H1 (cell line): ENCODE measurements around the gene SYNJ2. TPM values are rescaled to one million over a fixed set of nuclear protein-coding genes. Genes with fewer than 3 reads are reported as not detected.

Experiments
- CTCF ChIA-PET: fragments of 300-600 bp; sonication (Branson Sonifier 250); formaldehyde crosslinking; loops from one replicate; lab custom pipeline; 2021; ENCODE audit not compliant: partially characterized antibody; lab: Charles Lee
- POLR2A ChIA-PET: fragments of 300-600 bp; sonication (Branson Sonifier 250); formaldehyde crosslinking; loops from one replicate; lab custom pipeline; 2021; ENCODE audit warnings: inconsistent platforms; ENCODE audit not compliant: partially characterized antibody; lab: Charles Lee
- DNase-seq, 2 experiments: peaks; one replicate each; pipeline versions ENCODE4 v3.0.0 to v3.0.0-alpha.2; 2010 to 2022; ENCODE audit warnings: low spot score in 2 of 2, low read depth in 1 of 2, mixed read lengths in 1 of 2
- FAIRE-seq: peaks from 2 replicates; lab custom pipeline; 2011; peaks lifted over from hg19 to GRCh38; lab: Jason Lieb, UNC
- H2AFZ ChIP-seq: 2 replicates; pipeline ENCODE4 v1.8.1; 2012; ENCODE audit warnings: low read length, inconsistent platforms
- H2AK5ac ChIP-seq: 2 replicates; pipeline ENCODE4 v1.6.1; 2013; ENCODE audit warnings: low read depth, low read length
- H2BK120ac ChIP-seq: replicated peaks from 2 replicates; pipeline ENCODE3; 2013; ENCODE audit warnings: low read depth, low read length, inconsistent platforms
- H2BK12ac ChIP-seq: 2 replicates; pipeline ENCODE4 v1.6.1; 2013; ENCODE audit warnings: low read depth, low read length
- H2BK15ac ChIP-seq: 2 replicates; pipeline ENCODE4 v1.6.1; 2013; ENCODE audit warnings: low read length
- H2BK20ac ChIP-seq: 2 replicates; pipeline ENCODE4 v1.6.1; 2013; ENCODE audit warnings: low read length
- H2BK5ac ChIP-seq: 2 replicates; pipeline ENCODE4 v1.6.1; 2013; ENCODE audit warnings: low read depth, low read length
- H3K14ac ChIP-seq: 2 replicates; pipeline ENCODE4 v1.6.1; 2013; ENCODE audit warnings: inconsistent platforms; ENCODE audit not compliant: insufficient read length
- H3K18ac ChIP-seq: 2 replicates; pipeline ENCODE4 v1.6.1; 2013; ENCODE audit warnings: low read length; ENCODE audit errors: extremely low read depth
- H3K23ac ChIP-seq: 2 replicates; pipeline ENCODE4 v1.6.1; 2013; ENCODE audit warnings: inconsistent platforms; ENCODE audit not compliant: insufficient read length
- H3K23me2 ChIP-seq: 2 replicates; pipeline ENCODE4 v1.6.1; 2013; ENCODE audit warnings: low read depth, low read length
- H3K27ac ChIP-seq: 2 replicates; pipeline ENCODE4 v1.6.1; 2011; ENCODE audit warnings: low read depth, low read length, inconsistent platforms
- H3K27me3 ChIP-seq, 4 experiments: replicated peaks in 1 of 4; 1 replicate in 1 of 4; 2 replicates in 3 of 4; pipeline versions ENCODE4 v1.6.1 to v1.8.1; 2011 to 2013; ENCODE audit warnings: low read length in 3 of 4, mild to moderate bottlenecking in 3 of 4, inconsistent platforms in 2 of 4, mixed read lengths in 2 of 4, moderate library complexity in 1 of 4; ENCODE audit not compliant: control insufficient read depth in 3 of 4, insufficient read depth in 3 of 4; ENCODE audit errors: extremely low read depth in 1 of 4
- H3K36me3 ChIP-seq, 4 experiments: 2 replicates each; pipeline versions ENCODE4 v1.6.1 to v1.8.1; 2011 to 2013; ENCODE audit warnings: mild to moderate bottlenecking in 4 of 4, low read length in 3 of 4, moderate library complexity in 2 of 4, control low read depth in 1 of 4, inconsistent platforms in 1 of 4; ENCODE audit not compliant: insufficient read depth in 4 of 4, control insufficient read depth in 2 of 4
- H3K4ac ChIP-seq: replicated peaks from 2 replicates; pipeline ENCODE3; 2013; ENCODE audit warnings: low read length, low read depth, mixed read lengths, inconsistent platforms; ENCODE audit not compliant: insufficient read length
- H3K4me1 ChIP-seq, 4 experiments: replicated peaks in 1 of 4; 1 replicate in 1 of 4; 2 replicates in 3 of 4; pipeline versions ENCODE4 v1.6.1 to v1.8.1; 2011 to 2013; ENCODE audit warnings: low read length in 3 of 4, inconsistent platforms in 2 of 4, mixed read lengths in 1 of 4; ENCODE audit not compliant: insufficient read depth in 4 of 4, control insufficient read depth in 3 of 4
- H3K4me2 ChIP-seq, 2 experiments: 2 replicates each; pipeline versions ENCODE4 v1.6.1 to v1.8.1; 2011 to 2013; ENCODE audit warnings: low read depth in 2 of 2, low read length in 2 of 2, control low read depth in 1 of 2, inconsistent platforms in 1 of 2, mild to moderate bottlenecking in 1 of 2; ENCODE audit not compliant: insufficient read depth in 1 of 2
- H3K4me3 ChIP-seq, 4 experiments: fragments of 200-600, 300-600 bp in 1 of 4; sonication (generic), shearing (Covaris generic), sonication (Bioruptor Twin) in 1 of 4; 2 replicates each; pipeline versions ENCODE4 v1.5.1 to v1.8.1; 2011 to 2016; ENCODE audit warnings: low read length in 4 of 4, low read depth in 3 of 4, control low read depth in 2 of 4, inconsistent platforms in 2 of 4, mild to moderate bottlenecking in 2 of 4, mixed read lengths in 1 of 4, moderate library complexity in 1 of 4; ENCODE audit not compliant: insufficient read depth in 2 of 4; ENCODE audit errors: extremely low read depth in 1 of 4
- H3K56ac ChIP-seq: replicated peaks from 2 replicates; pipeline ENCODE3; 2013; ENCODE audit warnings: low read depth, mild to moderate bottlenecking, mixed read lengths, low read length, inconsistent platforms; ENCODE audit not compliant: insufficient read length
- H3K79me1 ChIP-seq: 2 replicates; pipeline ENCODE4 v1.6.1; 2013; ENCODE audit warnings: low read depth, low read length, control low read depth
- H3K79me2 ChIP-seq, 2 experiments: 2 replicates each; pipeline versions ENCODE4 v1.6.1 to v1.8.1; 2012 to 2013; ENCODE audit warnings: low read length in 2 of 2, mild to moderate bottlenecking in 2 of 2, inconsistent platforms in 1 of 2; ENCODE audit not compliant: insufficient read depth in 2 of 2, control insufficient read depth in 1 of 2
- H3K9ac ChIP-seq, 4 experiments: replicated peaks in 1 of 4; 1 replicate in 1 of 4; 2 replicates in 3 of 4; pipeline versions ENCODE4 v1.6.1 to v1.8.1; 2011 to 2013; ENCODE audit warnings: low read depth in 3 of 4, low read length in 3 of 4, control low read depth in 2 of 4, mild to moderate bottlenecking in 2 of 4, moderate library complexity in 2 of 4, inconsistent platforms in 1 of 4; ENCODE audit errors: extremely low read depth in 1 of 4
- H3K9me3 ChIP-seq, 2 experiments: 2 replicates each; pipeline versions ENCODE4 v1.6.1 to v1.8.1; 2012 to 2013; ENCODE audit warnings: mild to moderate bottlenecking in 2 of 2, moderate library complexity in 2 of 2, control low read depth in 1 of 2, inconsistent platforms in 1 of 2, low read depth in 1 of 2, low read length in 1 of 2, mixed read lengths in 1 of 2; ENCODE audit not compliant: insufficient read depth in 2 of 2
- H4K20me1 ChIP-seq, 2 experiments: replicated peaks in 1 of 2; 2 replicates each; pipeline versions ENCODE3 to v1.8.1; 2011 to 2013; ENCODE audit warnings: inconsistent platforms in 2 of 2, low read length in 2 of 2, mild to moderate bottlenecking in 1 of 2; ENCODE audit not compliant: insufficient read depth in 2 of 2, control insufficient read depth in 1 of 2
- H4K5ac ChIP-seq: 2 replicates; pipeline ENCODE4 v1.6.1; 2013; ENCODE audit warnings: low read length, low read depth, mixed read lengths, inconsistent platforms; ENCODE audit not compliant: insufficient read length
- H4K8ac ChIP-seq: 2 replicates; pipeline ENCODE4 v1.8.0; 2013; ENCODE audit warnings: mild to moderate bottlenecking, moderate library complexity, low read length, inconsistent platforms; ENCODE audit not compliant: insufficient read depth; ENCODE audit errors: extremely low read depth
- H4K91ac ChIP-seq: replicated peaks from 2 replicates; pipeline ENCODE3; 2013; ENCODE audit warnings: low read length, mixed read lengths, inconsistent platforms; ENCODE audit not compliant: insufficient read length
- BCL11A ChIP-seq, 2 experiments: IDR thresholded peaks; one replicate each; pipeline ENCODE4 v1.6.1; 2011; ENCODE audit warnings: low read depth in 2 of 2, low read length in 2 of 2, mild to moderate bottlenecking in 2 of 2
- BRCA1 ChIP-seq: IDR thresholded peaks from 2 replicates; pipeline ENCODE4 v1.6.1; 2012; ENCODE audit warnings: low read depth, low read length, improper control_type of control experiment
- CEBPB ChIP-seq: IDR thresholded peaks from 2 replicates; pipeline ENCODE4 v1.6.1; 2012; ENCODE audit warnings: low read depth, low read length
- EZH2 ChIP-seq: fragments of 200-600 bp; sonication (generic); IDR thresholded peaks from 2 replicates; pipeline ENCODE4 v1.7.1; 2012; ENCODE audit warnings: low read depth, mild to moderate bottlenecking, moderate library complexity, low read length, inconsistent platforms; ENCODE audit not compliant: severe bottlenecking
- KDM5A ChIP-seq: fragments of 200-600 bp; IDR thresholded peaks from 2 replicates; pipeline ENCODE4 v1.7.1; 2012; ENCODE audit warnings: mild to moderate bottlenecking, low read length, inconsistent platforms, mixed read lengths
- POLR2A ChIP-seq, 2 experiments: IDR thresholded peaks; 1 replicate in 1 of 2; 2 replicates in 1 of 2; pipeline ENCODE4 v1.6.1; 2011; ENCODE audit warnings: low read depth in 2 of 2, low read length in 2 of 2, mild to moderate bottlenecking in 2 of 2; ENCODE audit errors: control extremely low read depth in 1 of 2
- SAP30 ChIP-seq: fragments of 300-600 bp; sonication (generic); IDR thresholded peaks from 2 replicates; pipeline ENCODE4 v1.7.1; 2012; ENCODE audit warnings: low read length, moderate library complexity, mild to moderate bottlenecking, inconsistent platforms; ENCODE audit not compliant: insufficient read depth, insufficient replicate concordance
- SIX5 ChIP-seq: IDR thresholded peaks from 2 replicates; pipeline ENCODE4 v1.6.1; 2011; ENCODE audit warnings: mild to moderate bottlenecking, low read depth, low read length
- SP1 ChIP-seq: IDR thresholded peaks from 2 replicates; pipeline ENCODE4 v1.6.1; 2011; ENCODE audit warnings: low read depth, low read length
- SRF ChIP-seq: IDR thresholded peaks from 2 replicates; pipeline ENCODE4 v1.6.1; 2011; ENCODE audit warnings: mild to moderate bottlenecking, low read depth, low read length, moderate library complexity
- TAF7 ChIP-seq: optimal IDR thresholded peaks from 2 replicates; pipeline ENCODE3; 2011; ENCODE audit warnings: low read depth, mild to moderate bottlenecking, inconsistent platforms, low read length, moderate library complexity, borderline replicate concordance
- WGBS, 2 experiments: shearing (Covaris generic) in 1 of 2; methylation state at CpG; one replicate each; pipeline versions ENCODE4 v1.1.6 to v1.1.7; 2013 to 2015; ENCODE audit warnings: low lambda C conversion rate in 2 of 2, mixed read lengths in 2 of 2, inconsistent platforms in 1 of 2, low coverage in 1 of 2, missing lambda C conversion rate in 1 of 2; ENCODE audit not compliant: insufficient replicate concordance in 2 of 2, insufficient coverage in 1 of 2, insufficient read length in 1 of 2; ENCODE audit errors: extremely low coverage in 1 of 2, missing lambda C conversion rate in 1 of 2; 5-methylcytosine and 5-hydroxymethylcytosine counted together
- polyA plus RNA-seq, 7 experiments: library from polyadenylated mRNA; depleted of rRNA in 3 of 7; stranded (reverse) in 5 of 7; unstranded in 2 of 7; fragments of >200 nt in 5 of 7; fragments of 200-250 nt in 2 of 7; gene quantifications; 1 replicate in 5 of 7; 2 replicates in 1 of 7; 4 replicates in 1 of 7; pipeline versions ENCODE4 v1.2.1 to v1.2.3, GENCODE V29; 2011 to 2013; ENCODE audit warnings: missing spikeins in 2 of 7, mixed read lengths in 2 of 7
- total RNA-seq: library from RNA; stranded (reverse); fragmentation: NEBNext Ultra II Directional; extraction: Animal tissue kit (Norgen Biotek cat#: 25700); gene quantifications from 2 replicates; pipeline ENCODE4 v1.2.1, GENCODE V29; 2021

SYNJ2 gene
- total and polyA plus RNA-seq, 2 of the 8 experiments (the other 6 are each of a cell fraction or from before 2014, with no cell fraction given), result 3.7 to 13.9 TPM

DNA sequence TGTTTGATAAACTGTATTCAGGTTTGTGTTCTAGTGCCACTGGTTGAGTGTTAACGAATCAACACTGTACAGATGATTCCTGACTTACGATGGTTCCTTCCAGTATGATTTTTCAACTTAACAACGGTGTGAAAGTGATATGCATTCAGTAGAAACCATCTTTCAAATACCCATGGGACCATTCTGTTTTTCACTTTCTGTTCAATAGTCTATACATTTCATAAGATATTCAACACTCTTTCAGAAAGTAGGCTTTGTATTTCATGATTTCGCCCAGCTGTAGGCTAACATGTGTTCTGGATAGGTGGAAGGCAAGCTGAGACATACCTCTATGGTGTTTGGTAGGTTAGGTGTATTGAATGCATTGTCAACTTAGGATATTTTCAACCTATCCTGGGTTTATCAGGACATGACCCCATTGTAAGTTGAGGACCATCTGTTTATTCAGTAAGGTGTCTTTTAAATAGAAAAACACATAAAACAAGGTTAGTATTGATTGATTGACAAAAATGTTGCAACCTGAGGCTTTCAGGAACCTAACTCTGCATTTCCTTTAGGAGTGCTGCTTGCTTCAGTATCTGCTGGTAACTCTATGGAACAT is 32.3 kb downstream of the SYNJ2 start:
- Histone ChIP-seq H4K91ac (no peak overlapping the region), H3K9me3 (no peaks in the 10 kb centered on the region), H2BK12ac (no peak overlapping the region), H2BK15ac (no peak overlapping the region), H3K4ac (no peak overlapping the region), H3K27ac (no peak overlapping the region), H2AK5ac (no peak overlapping the region), H2BK120ac (no peak overlapping the region), H3K23me2 (no peaks in the 10 kb centered on the region), H4K8ac (no peak overlapping the region), H3K27me3 (no peaks in the 10 kb centered on the region), H3K23ac (no peak overlapping the region), H4K5ac (no peak overlapping the region), H4K20me1 (no peaks in the 10 kb centered on the region), H3K79me2 (no peaks in the 10 kb centered on the region), H3K18ac (no peak overlapping the region), H3K9ac (no peak overlapping the region), H2BK5ac (no peak overlapping the region), H3K14ac (no peak overlapping the region), H3K36me3 (no peaks in the 10 kb centered on the region), H2BK20ac (no peak overlapping the region), H2AFZ (no peak overlapping the region), H3K4me3 (no peak overlapping the region), H3K79me1 (peaks cover 2% of the 10 kb centered on the region), H3K4me1 (peaks cover 0 to 4% (median 0%) of the 10 kb centered on the region in 4 experiments; a peak in 2 of 7 replicates), H3K56ac (no peak overlapping the region), H3K4me2 (no peak overlapping the region)
- WGBS, 2 experiments, result 66% methylated on average over 4 of the region's 4 CpGs; no CpG with 5 or more reads in 1 of the 2 experiments
- POLR2A ChIA-PET, result no interaction called here
- DNase-seq (no peak), FAIRE-seq (no peak)
- TF ChIP-seq KDM5A, result no peak
- TF ChIP-seq SRF, result no peak
- TF ChIP-seq EZH2, result no peak
- no peak for TF ChIP-seq SP1
- TF ChIP-seq SAP30, result no peak
- no peak for TF ChIP-seq SIX5
- no peak for TF ChIP-seq BRCA1
- TF ChIP-seq POLR2A (IDR thresholded peaks at IDR 0.05; ENCODE audit: control extremely low read depth in 1 of 2, low read depth in 2 of 2, low read length in 2 of 2), result no peak
- no peak for TF ChIP-seq BCL11A (IDR thresholded peaks at IDR 0.05; ENCODE audit: low read depth in 2 of 2, low read length in 2 of 2)
- TF ChIP-seq CEBPB, result no peak
- no peak for TF ChIP-seq TAF7
- CTCF ChIA-PET, result interaction anchor here (0.9 to 3.0 kb wide), 5 partner anchors 12 to 59 kb away, joined by 4 to 7 read pairs (median 4); no protein-coding TSS in a partner anchor
